H1 (cell line): ENCODE measurements around the gene MACC1. TPM values are rescaled to one million over a fixed set of nuclear protein-coding genes. Genes with fewer than 3 reads are reported as not detected.
"Not testable (repeated sequence)": the region's sequence is repeated elsewhere in the genome, so short reads cannot be mapped to it uniquely, and the experiment has no call there.

Experiments
- CTCF ChIA-PET: fragments of 300-600 bp; sonication (Branson Sonifier 250); formaldehyde crosslinking; loops from one replicate; lab custom pipeline; 2021; ENCODE audit not compliant: partially characterized antibody; lab: Charles Lee
- POLR2A ChIA-PET: fragments of 300-600 bp; sonication (Branson Sonifier 250); formaldehyde crosslinking; loops from one replicate; lab custom pipeline; 2021; ENCODE audit warnings: inconsistent platforms; ENCODE audit not compliant: partially characterized antibody; lab: Charles Lee
- DNase-seq, 2 experiments: peaks; one replicate each; pipeline versions ENCODE4 v3.0.0 to v3.0.0-alpha.2; 2010 to 2022; ENCODE audit warnings: low spot score in 2 of 2, low read depth in 1 of 2, mixed read lengths in 1 of 2
- FAIRE-seq: peaks from 2 replicates; lab custom pipeline; 2011; peaks lifted over from hg19 to GRCh38; lab: Jason Lieb, UNC
- H2AFZ ChIP-seq: 2 replicates; pipeline ENCODE4 v1.8.1; 2012; ENCODE audit warnings: low read length, inconsistent platforms
- H2AK5ac ChIP-seq: 2 replicates; pipeline ENCODE4 v1.6.1; 2013; ENCODE audit warnings: low read depth, low read length
- H2BK120ac ChIP-seq: replicated peaks from 2 replicates; pipeline ENCODE3; 2013; ENCODE audit warnings: low read depth, low read length, inconsistent platforms
- H2BK12ac ChIP-seq: 2 replicates; pipeline ENCODE4 v1.6.1; 2013; ENCODE audit warnings: low read depth, low read length
- H2BK15ac ChIP-seq: 2 replicates; pipeline ENCODE4 v1.6.1; 2013; ENCODE audit warnings: low read length
- H2BK20ac ChIP-seq: 2 replicates; pipeline ENCODE4 v1.6.1; 2013; ENCODE audit warnings: low read length
- H2BK5ac ChIP-seq: 2 replicates; pipeline ENCODE4 v1.6.1; 2013; ENCODE audit warnings: low read depth, low read length
- H3K14ac ChIP-seq: 2 replicates; pipeline ENCODE4 v1.6.1; 2013; ENCODE audit warnings: inconsistent platforms; ENCODE audit not compliant: insufficient read length
- H3K18ac ChIP-seq: 2 replicates; pipeline ENCODE4 v1.6.1; 2013; ENCODE audit warnings: low read length; ENCODE audit errors: extremely low read depth
- H3K23ac ChIP-seq: 2 replicates; pipeline ENCODE4 v1.6.1; 2013; ENCODE audit warnings: inconsistent platforms; ENCODE audit not compliant: insufficient read length
- H3K23me2 ChIP-seq: 2 replicates; pipeline ENCODE4 v1.6.1; 2013; ENCODE audit warnings: low read depth, low read length
- H3K27ac ChIP-seq: 2 replicates; pipeline ENCODE4 v1.6.1; 2011; ENCODE audit warnings: low read depth, low read length, inconsistent platforms
- H3K27me3 ChIP-seq, 4 experiments: replicated peaks in 1 of 4; 1 replicate in 1 of 4; 2 replicates in 3 of 4; pipeline versions ENCODE4 v1.6.1 to v1.8.1; 2011 to 2013; ENCODE audit warnings: low read length in 3 of 4, mild to moderate bottlenecking in 3 of 4, inconsistent platforms in 2 of 4, mixed read lengths in 2 of 4, moderate library complexity in 1 of 4; ENCODE audit not compliant: control insufficient read depth in 3 of 4, insufficient read depth in 3 of 4; ENCODE audit errors: extremely low read depth in 1 of 4
- H3K36me3 ChIP-seq, 4 experiments: 2 replicates each; pipeline versions ENCODE4 v1.6.1 to v1.8.1; 2011 to 2013; ENCODE audit warnings: mild to moderate bottlenecking in 4 of 4, low read length in 3 of 4, moderate library complexity in 2 of 4, control low read depth in 1 of 4, inconsistent platforms in 1 of 4; ENCODE audit not compliant: insufficient read depth in 4 of 4, control insufficient read depth in 2 of 4
- H3K4ac ChIP-seq: replicated peaks from 2 replicates; pipeline ENCODE3; 2013; ENCODE audit warnings: low read length, low read depth, mixed read lengths, inconsistent platforms; ENCODE audit not compliant: insufficient read length
- H3K4me1 ChIP-seq, 4 experiments: replicated peaks in 1 of 4; 1 replicate in 1 of 4; 2 replicates in 3 of 4; pipeline versions ENCODE4 v1.6.1 to v1.8.1; 2011 to 2013; ENCODE audit warnings: low read length in 3 of 4, inconsistent platforms in 2 of 4, mixed read lengths in 1 of 4; ENCODE audit not compliant: insufficient read depth in 4 of 4, control insufficient read depth in 3 of 4
- H3K4me2 ChIP-seq, 2 experiments: 2 replicates each; pipeline versions ENCODE4 v1.6.1 to v1.8.1; 2011 to 2013; ENCODE audit warnings: low read depth in 2 of 2, low read length in 2 of 2, control low read depth in 1 of 2, inconsistent platforms in 1 of 2, mild to moderate bottlenecking in 1 of 2; ENCODE audit not compliant: insufficient read depth in 1 of 2
- H3K4me3 ChIP-seq, 4 experiments: fragments of 200-600, 300-600 bp in 1 of 4; sonication (generic), shearing (Covaris generic), sonication (Bioruptor Twin) in 1 of 4; 2 replicates each; pipeline versions ENCODE4 v1.5.1 to v1.8.1; 2011 to 2016; ENCODE audit warnings: low read length in 4 of 4, low read depth in 3 of 4, control low read depth in 2 of 4, inconsistent platforms in 2 of 4, mild to moderate bottlenecking in 2 of 4, mixed read lengths in 1 of 4, moderate library complexity in 1 of 4; ENCODE audit not compliant: insufficient read depth in 2 of 4; ENCODE audit errors: extremely low read depth in 1 of 4
- H3K56ac ChIP-seq: replicated peaks from 2 replicates; pipeline ENCODE3; 2013; ENCODE audit warnings: low read depth, mild to moderate bottlenecking, mixed read lengths, low read length, inconsistent platforms; ENCODE audit not compliant: insufficient read length
- H3K79me1 ChIP-seq: 2 replicates; pipeline ENCODE4 v1.6.1; 2013; ENCODE audit warnings: low read depth, low read length, control low read depth
- H3K79me2 ChIP-seq, 2 experiments: 2 replicates each; pipeline versions ENCODE4 v1.6.1 to v1.8.1; 2012 to 2013; ENCODE audit warnings: low read length in 2 of 2, mild to moderate bottlenecking in 2 of 2, inconsistent platforms in 1 of 2; ENCODE audit not compliant: insufficient read depth in 2 of 2, control insufficient read depth in 1 of 2
- H3K9ac ChIP-seq, 4 experiments: replicated peaks in 1 of 4; 1 replicate in 1 of 4; 2 replicates in 3 of 4; pipeline versions ENCODE4 v1.6.1 to v1.8.1; 2011 to 2013; ENCODE audit warnings: low read depth in 3 of 4, low read length in 3 of 4, control low read depth in 2 of 4, mild to moderate bottlenecking in 2 of 4, moderate library complexity in 2 of 4, inconsistent platforms in 1 of 4; ENCODE audit errors: extremely low read depth in 1 of 4
- H3K9me3 ChIP-seq, 2 experiments: 2 replicates each; pipeline versions ENCODE4 v1.6.1 to v1.8.1; 2012 to 2013; ENCODE audit warnings: mild to moderate bottlenecking in 2 of 2, moderate library complexity in 2 of 2, control low read depth in 1 of 2, inconsistent platforms in 1 of 2, low read depth in 1 of 2, low read length in 1 of 2, mixed read lengths in 1 of 2; ENCODE audit not compliant: insufficient read depth in 2 of 2
- H4K20me1 ChIP-seq, 2 experiments: replicated peaks in 1 of 2; 2 replicates each; pipeline versions ENCODE3 to v1.8.1; 2011 to 2013; ENCODE audit warnings: inconsistent platforms in 2 of 2, low read length in 2 of 2, mild to moderate bottlenecking in 1 of 2; ENCODE audit not compliant: insufficient read depth in 2 of 2, control insufficient read depth in 1 of 2
- H4K5ac ChIP-seq: 2 replicates; pipeline ENCODE4 v1.6.1; 2013; ENCODE audit warnings: low read length, low read depth, mixed read lengths, inconsistent platforms; ENCODE audit not compliant: insufficient read length
- H4K8ac ChIP-seq: 2 replicates; pipeline ENCODE4 v1.8.0; 2013; ENCODE audit warnings: mild to moderate bottlenecking, moderate library complexity, low read length, inconsistent platforms; ENCODE audit not compliant: insufficient read depth; ENCODE audit errors: extremely low read depth
- H4K91ac ChIP-seq: replicated peaks from 2 replicates; pipeline ENCODE3; 2013; ENCODE audit warnings: low read length, mixed read lengths, inconsistent platforms; ENCODE audit not compliant: insufficient read length
- CHD1 ChIP-seq: IDR thresholded peaks from 2 replicates; pipeline ENCODE4 v1.6.1; 2012; ENCODE audit warnings: low read depth, low read length, improper control_type of control experiment
- POLR2A ChIP-seq, 2 experiments: IDR thresholded peaks; 1 replicate in 1 of 2; 2 replicates in 1 of 2; pipeline ENCODE4 v1.6.1; 2011; ENCODE audit warnings: low read depth in 2 of 2, low read length in 2 of 2, mild to moderate bottlenecking in 2 of 2; ENCODE audit errors: control extremely low read depth in 1 of 2
- POLR2AphosphoS5 ChIP-seq: IDR thresholded peaks from 2 replicates; pipeline ENCODE4 v1.6.1; 2011; ENCODE audit warnings: low read depth, low read length
- SIN3A ChIP-seq, 2 experiments: IDR thresholded peaks in 1 of 2; conservative IDR thresholded peaks in 1 of 2; 2 replicates each; pipeline ENCODE4 v1.6.1; 2011 to 2012; ENCODE audit warnings: low read length in 2 of 2, improper control_type of control experiment in 1 of 2, low read depth in 1 of 2, mild to moderate bottlenecking in 1 of 2
- SP1 ChIP-seq: IDR thresholded peaks from 2 replicates; pipeline ENCODE4 v1.6.1; 2011; ENCODE audit warnings: low read depth, low read length
- TAF1 ChIP-seq: IDR thresholded peaks from 2 replicates; pipeline ENCODE4 v1.6.1; 2011; ENCODE audit warnings: mild to moderate bottlenecking, low read depth, low read length
- TBP ChIP-seq: IDR thresholded peaks from 2 replicates; pipeline ENCODE4 v1.6.1; 2011; ENCODE audit warnings: low read depth, low read length, improper control_type of control experiment
- TEAD4 ChIP-seq: IDR thresholded peaks from 2 replicates; pipeline ENCODE4 v1.6.1; 2012; ENCODE audit warnings: low read depth, low read length, inconsistent platforms, mixed read lengths
- YY1 ChIP-seq: IDR thresholded peaks from 2 replicates; pipeline ENCODE4 v1.6.1; 2011; ENCODE audit warnings: low read depth, mild to moderate bottlenecking, low read length
- WGBS, 2 experiments: shearing (Covaris generic) in 1 of 2; methylation state at CpG; one replicate each; pipeline versions ENCODE4 v1.1.6 to v1.1.7; 2013 to 2015; ENCODE audit warnings: low lambda C conversion rate in 2 of 2, mixed read lengths in 2 of 2, inconsistent platforms in 1 of 2, low coverage in 1 of 2, missing lambda C conversion rate in 1 of 2; ENCODE audit not compliant: insufficient replicate concordance in 2 of 2, insufficient coverage in 1 of 2, insufficient read length in 1 of 2; ENCODE audit errors: extremely low coverage in 1 of 2, missing lambda C conversion rate in 1 of 2; 5-methylcytosine and 5-hydroxymethylcytosine counted together
- polyA plus RNA-seq, 7 experiments: library from polyadenylated mRNA; depleted of rRNA in 3 of 7; stranded (reverse) in 5 of 7; unstranded in 2 of 7; fragments of >200 nt in 5 of 7; fragments of 200-250 nt in 2 of 7; gene quantifications; 1 replicate in 5 of 7; 2 replicates in 1 of 7; 4 replicates in 1 of 7; pipeline versions ENCODE4 v1.2.1 to v1.2.3, GENCODE V29; 2011 to 2013; ENCODE audit warnings: missing spikeins in 2 of 7, mixed read lengths in 2 of 7
- total RNA-seq: library from RNA; stranded (reverse); fragmentation: NEBNext Ultra II Directional; extraction: Animal tissue kit (Norgen Biotek cat#: 25700); gene quantifications from 2 replicates; pipeline ENCODE4 v1.2.1, GENCODE V29; 2021
- TF ChIP-seq, protein P1 (sequence below): IDR thresholded peaks from 2 replicates; pipeline ENCODE4 v1.6.1; 2012; ENCODE audit warnings: low read length, inconsistent platforms

Gene MACC1
- total and polyA plus RNA-seq, 2 of the 8 experiments (the other 6 are each of a cell fraction or from before 2014, with no cell fraction given), result 2.0 to 17.2 TPM

DNA sequence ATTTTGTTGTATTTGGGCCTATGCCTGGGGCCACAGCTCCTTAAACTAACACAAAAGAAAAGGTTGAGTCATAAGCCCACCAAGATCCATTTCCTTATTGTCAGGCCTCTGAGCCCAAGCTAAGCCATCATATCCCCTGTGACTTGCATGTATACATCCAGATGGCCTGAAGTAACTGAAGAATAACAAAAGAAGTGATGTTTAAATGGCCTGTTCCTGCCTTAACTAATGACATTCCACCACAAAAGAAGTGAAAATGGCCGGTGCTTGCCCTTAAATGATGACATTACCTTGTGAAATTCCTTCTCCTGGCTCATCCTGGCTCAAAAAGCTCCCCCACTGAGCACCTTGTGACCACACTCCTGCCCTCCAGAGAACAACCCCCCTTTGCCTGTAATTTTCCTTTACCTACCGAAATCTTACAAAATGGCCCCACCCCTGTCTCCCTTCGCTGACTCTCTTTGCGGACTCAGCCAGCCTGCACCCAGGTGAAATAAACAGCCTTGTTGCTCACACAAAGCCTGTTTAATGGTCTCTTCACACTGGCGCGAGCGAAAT is 96.5 kb downstream of the MACC1 start:
- peak overlapping the region; percentile 74 to 77 for H3K4me2 ChIP-seq
- peak overlapping the region; percentile 81; the same call in 1 of the 2 replicates for H2BK12ac ChIP-seq
- not testable (repeated sequence) for H3K27me3 ChIP-seq, H3K23ac ChIP-seq, H3K79me1 ChIP-seq, H2BK15ac ChIP-seq, H3K9me3 ChIP-seq, H4K20me1 ChIP-seq, H3K23me2 ChIP-seq, H2BK120ac ChIP-seq, H2BK20ac ChIP-seq, H2AK5ac ChIP-seq, H3K56ac ChIP-seq, H3K14ac ChIP-seq, H2AFZ ChIP-seq, H3K4ac ChIP-seq, H4K91ac ChIP-seq
- peaks cover 0 to 23% (median 3%) of the 10 kb centered on the region in 4 experiments; a peak in 2 of 8 replicates for H3K36me3 ChIP-seq
- H4K5ac ChIP-seq, result peak overlapping the region; percentile 85
- H3K4me3 ChIP-seq, result peak overlapping the region; percentile 64 to 80 (median 70)
- H4K8ac ChIP-seq, result peak overlapping the region; percentile 76; the same call in 1 of the 2 replicates
- ChIA-PET CTCF (interaction anchor here (0.7 to 2.4 kb wide), 4 partner anchors 12 to 71 kb away, joined by 3 to 7 read pairs (median 3); no protein-coding TSS in a partner anchor), POLR2A (interaction anchor here (0.8 to 3.3 kb wide), 21 partner anchors 8 to 348 kb away, joined by 3 to 20 read pairs (median 4); partner anchors contain the start of gene TMEM196)
- H3K18ac ChIP-seq, result peak overlapping the region; percentile 89; the same call in 1 of the 2 replicates
- 5% methylated on average over 7 of the region's 7 CpGs; no CpG with 5 or more reads in 1 of the 2 experiments for WGBS, 2 experiments
- peak; percentile 88 for FAIRE-seq
- peak overlapping the region; percentile 77 to 92 (median 84) for H3K9ac ChIP-seq
- peak; percentile 73 to 76 for DNase-seq
- H2BK5ac ChIP-seq, result peak overlapping the region; percentile 96
- peaks cover 2 to 28% (median 15%) of the 10 kb centered on the region in 4 experiments for H3K4me1 ChIP-seq
- H3K79me2 ChIP-seq, result peaks cover 18 to 86% of the 10 kb centered on the region in 2 experiments
- peak overlapping the region; percentile 93 for H3K27ac ChIP-seq
- TF ChIP-seq TEAD4, result peak; percentile 77; the same call in 1 of the 2 replicates
- TF ChIP-seq TAF1, result peak; percentile 85
- peak; percentile 54 for TF ChIP-seq TBP
- peak; percentile 73 to 96 for TF ChIP-seq POLR2A (IDR thresholded peaks at IDR 0.05; ENCODE audit: control extremely low read depth in 1 of 2, low read depth in 2 of 2, low read length in 2 of 2)
- TF ChIP-seq, protein P1, sequence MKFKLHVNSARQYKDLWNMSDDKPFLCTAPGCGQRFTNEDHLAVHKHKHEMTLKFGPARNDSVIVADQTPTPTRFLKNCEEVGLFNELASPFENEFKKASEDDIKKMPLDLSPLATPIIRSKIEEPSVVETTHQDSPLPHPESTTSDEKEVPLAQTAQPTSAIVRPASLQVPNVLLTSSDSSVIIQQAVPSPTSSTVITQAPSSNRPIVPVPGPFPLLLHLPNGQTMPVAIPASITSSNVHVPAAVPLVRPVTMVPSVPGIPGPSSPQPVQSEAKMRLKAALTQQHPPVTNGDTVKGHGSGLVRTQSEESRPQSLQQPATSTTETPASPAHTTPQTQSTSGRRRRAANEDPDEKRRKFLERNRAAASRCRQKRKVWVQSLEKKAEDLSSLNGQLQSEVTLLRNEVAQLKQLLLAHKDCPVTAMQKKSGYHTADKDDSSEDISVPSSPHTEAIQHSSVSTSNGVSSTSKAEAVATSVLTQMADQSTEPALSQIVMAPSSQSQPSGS, result peak; percentile 61; the same call in 1 of the 2 replicates
- TF ChIP-seq SP1, result peak; percentile 45; the same call in 1 of the 2 replicates
- TF ChIP-seq SIN3A (conservative IDR thresholded peaks at IDR 0.05 in 1 of 2, IDR thresholded peaks at IDR 0.05 in 1 of 2; ENCODE audit: low read depth in 1 of 2, low read length in 2 of 2), result 0 out of 4 replicates have a peak, but pooled peaks of 1 of the 2 experiments have one; percentile 2
- 0 out of 2 replicates have a peak, but pooled peaks have one; percentile 29 for TF ChIP-seq CHD1
- peak; percentile 85 for TF ChIP-seq YY1
- peak; percentile 72 for TF ChIP-seq POLR2AphosphoS5
